Kidney epithelial cell (primary cell): ENCODE measurements around the gene STRAP. TPM values are rescaled to one million over a fixed set of nuclear protein-coding genes. Genes with fewer than 3 reads are reported as not detected.

Experiments used
- DNase-seq: peaks from one replicate; pipeline ENCODE4 v3.0.0-alpha.2; 2010; ENCODE audit warnings: low read depth
- H3K27me3 ChIP-seq: 2 replicates; pipeline ENCODE4 v1.6.0; 2011; ENCODE audit warnings: low read length; ENCODE audit not compliant: control insufficient read depth, insufficient read depth
- H3K36me3 ChIP-seq: 2 replicates; pipeline ENCODE4 v1.5.1; 2011; ENCODE audit warnings: low read length; ENCODE audit not compliant: control insufficient read depth, insufficient read depth
- H3K4me3 ChIP-seq: 2 replicates; pipeline ENCODE4 v1.5.1; 2011; ENCODE audit warnings: low read depth, mild to moderate bottlenecking, control low read depth, low read length
- CTCF ChIP-seq: IDR thresholded peaks from 2 replicates; pipeline ENCODE4 v1.5.1; 2011; ENCODE audit warnings: mild to moderate bottlenecking, moderate library complexity, low read length, control low read depth, inconsistent platforms; ENCODE audit not compliant: insufficient read depth, poor library complexity, severe bottlenecking
- total RNA-seq: library from RNA; depleted of rRNA; stranded (reverse); fragments of >200 nt; gene quantifications from 2 replicates; pipeline ENCODE4 v1.2.3, GENCODE V29; 2015

STRAP gene
- total RNA-seq, 1 donor from 2014 or later: 188 TPM

DNA sequence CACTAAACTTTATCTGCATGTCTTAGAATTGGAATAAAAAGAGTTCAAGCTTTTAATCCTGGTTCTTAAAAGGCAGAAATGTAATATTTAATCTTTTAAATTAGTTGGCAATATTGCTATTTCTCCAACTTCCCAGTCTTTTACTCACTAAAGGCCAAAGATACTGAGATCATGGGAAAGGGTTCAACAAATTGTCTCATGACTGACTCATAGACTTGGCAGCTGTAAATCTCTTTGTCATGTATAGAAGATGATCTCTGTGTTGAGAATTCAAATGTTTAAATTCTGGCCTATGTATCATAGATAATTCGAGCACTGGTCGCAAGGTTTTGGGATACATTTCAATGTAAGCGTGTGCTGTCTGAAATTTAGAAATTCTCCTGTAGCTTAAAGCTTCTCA, 40.1 kb upstream of the STRAP start:
- TF ChIP-seq CTCF: no peak
- no peaks in the 10 kb centered on the region for H3K27me3 ChIP-seq
- no peak overlapping the region for H3K4me3 ChIP-seq
- peak; percentile 26 for DNase-seq
- H3K36me3 ChIP-seq: no peaks in the 10 kb centered on the region

GRCh38 chr12:15846887-15847286, 35.3 kb upstream of the STRAP start:
- no peaks in the 10 kb centered on the region for H3K27me3 ChIP-seq
- no peak overlapping the region for H3K4me3 ChIP-seq
- no peak for TF ChIP-seq CTCF
- no peaks in the 10 kb centered on the region for H3K36me3 ChIP-seq
- no peak for DNase-seq

DNA sequence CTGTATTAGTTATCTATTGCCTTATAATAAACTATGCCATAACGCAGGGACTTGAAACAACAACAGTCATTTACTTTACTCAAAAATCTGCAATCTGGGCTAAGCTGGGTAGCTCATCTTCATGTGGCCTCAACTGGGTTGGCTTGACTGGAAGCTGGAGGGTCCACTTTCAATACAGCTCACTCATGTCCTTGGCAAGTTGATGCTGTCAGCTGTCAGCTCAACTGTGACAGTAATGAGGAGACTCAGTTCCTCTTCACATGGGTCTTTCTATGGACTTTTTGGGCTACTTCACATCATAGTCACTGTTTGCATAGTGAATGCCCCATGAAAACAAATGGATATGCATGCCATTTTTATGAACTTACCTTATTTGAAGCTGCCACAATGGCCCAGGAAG, 33.6 kb upstream of the STRAP start:
- DNase-seq: no peak
- Histone ChIP-seq H3K4me3 (no peak overlapping the region), H3K27me3 (no peaks in the 10 kb centered on the region), H3K36me3 (no peaks in the 10 kb centered on the region)
- TF ChIP-seq CTCF: no peak

- no peak for TF ChIP-seq CTCF
- no peaks in the 10 kb centered on the region for H3K36me3 ChIP-seq
- no peak overlapping the region for H3K4me3 ChIP-seq
- DNase-seq: no peak
- H3K27me3 ChIP-seq: no peaks in the 10 kb centered on the region
Measured at GRCh38 chr12:15851045-15851620, 31.1 kb upstream of the STRAP start.

GRCh38 chr12:15851919-15852318, 30.3 kb upstream of the STRAP start:
- no peaks in the 10 kb centered on the region for H3K27me3 ChIP-seq
- DNase-seq: no peak
- no peak overlapping the region for H3K4me3 ChIP-seq
- TF ChIP-seq CTCF: no peak
- H3K36me3 ChIP-seq: no peaks in the 10 kb centered on the region

GRCh38 chr12:15852383-15852782, 29.8 kb upstream of the STRAP start:
- no peaks in the 10 kb centered on the region for H3K27me3 ChIP-seq
- no peaks in the 10 kb centered on the region for H3K36me3 ChIP-seq
- no peak for DNase-seq
- TF ChIP-seq CTCF: no peak
- H3K4me3 ChIP-seq: no peak overlapping the region
